GM19193 (cell line): Measurements from ENCODE around the gene AVEN.

Source experiments
- POLR2A ChIP-seq: IDR thresholded peaks from 4 replicates; pipeline ENCODE4 v1.6.1; 2011; ENCODE audit not compliant: insufficient read depth, insufficient read length; ENCODE audit errors: extremely low read depth

The AVEN gene

DNA sequence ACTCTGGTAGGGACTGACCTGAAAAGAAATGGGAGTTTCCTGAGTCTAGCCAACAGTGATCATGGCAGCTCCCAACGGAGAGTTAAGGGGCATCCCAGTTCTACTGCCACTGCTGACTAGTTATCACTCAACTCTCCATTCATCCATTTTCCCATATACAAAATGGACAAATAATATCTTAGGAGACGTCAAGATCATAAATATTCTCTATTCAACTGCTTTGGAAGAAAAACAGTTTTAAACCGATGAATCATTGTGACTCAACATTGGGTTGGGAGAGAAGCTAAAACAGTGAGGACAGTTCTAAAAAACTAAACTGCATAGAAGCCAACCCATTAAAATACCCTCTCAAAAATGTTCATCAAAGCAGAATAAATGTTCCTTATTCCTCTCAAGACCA is 128.3 kb downstream of the AVEN start:
- TF ChIP-seq POLR2A = no peak

DNA sequence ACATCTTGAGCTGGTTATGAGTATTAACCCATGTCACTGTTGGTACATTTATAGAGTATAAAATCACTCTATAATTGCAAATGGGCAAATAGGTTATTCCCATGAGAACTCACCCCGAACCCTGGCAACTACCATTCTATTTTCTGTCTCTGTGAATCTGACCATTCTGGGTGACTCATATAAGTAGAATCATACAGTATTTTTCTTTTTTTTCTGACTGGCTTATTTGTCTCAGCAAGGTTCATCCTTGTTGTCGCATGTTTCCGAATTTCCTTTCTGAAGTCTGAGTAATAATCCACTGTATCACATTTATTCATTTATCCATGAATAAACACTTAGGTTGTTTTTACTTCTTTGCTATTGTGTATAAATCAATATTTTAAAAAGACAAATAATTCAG is 130.6 kb downstream of the AVEN start:
- no peak for TF ChIP-seq POLR2A

DNA sequence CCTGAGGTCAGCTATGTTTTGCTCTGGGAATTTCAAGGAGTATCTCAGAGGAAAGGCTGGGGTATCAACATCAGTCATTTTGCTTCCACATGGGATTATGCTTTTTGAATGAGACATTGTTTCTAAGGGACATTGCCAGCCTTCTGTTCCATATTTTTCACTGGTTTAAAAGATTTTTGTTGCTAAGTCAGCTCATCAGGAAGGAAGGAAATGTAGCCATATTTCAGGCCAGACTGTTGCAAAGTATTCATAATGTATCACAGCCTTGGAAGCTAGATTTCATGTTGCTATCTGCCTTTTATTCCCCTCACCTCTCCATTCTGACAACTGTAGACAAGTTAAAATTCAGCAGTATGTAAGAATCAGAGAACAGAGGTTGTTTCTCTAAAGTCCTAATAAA is 131.7 kb downstream of the AVEN start:
- no peak for TF ChIP-seq POLR2A

DNA sequence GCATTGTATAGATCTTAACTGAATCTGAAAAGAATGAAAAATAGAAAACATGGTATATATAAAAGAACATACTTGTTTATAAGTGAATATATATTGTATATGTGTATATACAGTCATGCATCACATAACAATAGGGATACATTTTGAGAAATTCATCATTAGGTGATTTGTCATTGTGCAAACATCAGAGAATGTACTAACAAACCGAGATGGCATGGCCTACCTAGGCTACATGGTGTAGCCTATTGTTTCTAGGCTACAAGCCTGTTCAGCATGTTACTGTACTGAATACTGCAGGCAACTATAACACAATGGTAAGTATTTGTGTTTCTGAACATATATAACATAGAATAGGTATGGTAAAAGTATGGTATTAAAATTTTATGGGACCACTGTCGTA is 135.3 kb downstream of the AVEN start:
- TF ChIP-seq POLR2A = no peak

DNA sequence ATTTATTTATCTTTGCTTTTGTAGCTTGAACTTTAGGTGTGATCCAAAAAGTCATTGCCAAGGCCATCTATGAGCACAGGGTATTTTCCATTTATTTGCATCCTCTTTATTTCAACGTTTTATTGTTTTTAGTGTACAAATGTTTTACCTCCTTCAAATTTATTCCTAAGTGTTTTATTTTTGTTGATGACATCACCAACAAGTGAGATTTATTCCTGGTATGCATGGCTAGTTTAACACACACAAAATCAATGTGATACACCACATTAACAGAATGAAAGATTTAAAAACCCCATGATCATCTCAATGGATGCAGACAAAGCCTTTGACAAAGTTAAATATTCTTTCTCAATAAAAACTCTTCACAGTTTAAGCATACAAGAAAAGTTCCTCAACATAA is 137.0 kb downstream of the AVEN start:
- no peak for TF ChIP-seq POLR2A

DNA sequence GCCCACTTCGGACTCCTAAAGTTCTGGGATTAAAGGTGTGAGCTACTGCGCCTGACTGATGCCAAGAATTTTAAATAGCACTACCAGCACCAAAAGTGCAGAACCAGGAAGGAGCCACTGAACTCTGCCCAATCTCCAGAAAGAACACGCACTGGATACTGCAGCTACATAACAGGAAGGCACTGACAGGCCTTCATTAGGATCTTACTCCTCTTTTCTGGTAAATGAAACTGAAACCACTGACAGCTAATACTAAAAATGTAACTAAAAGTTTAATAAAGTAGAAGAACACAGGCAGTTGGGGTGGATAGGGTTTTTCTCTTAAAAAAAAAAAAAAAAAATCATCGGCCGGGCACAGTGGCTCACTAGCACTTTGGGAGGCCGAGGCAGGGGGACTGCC is 144.8 kb downstream of the AVEN start:
- no peak for TF ChIP-seq POLR2A

DNA sequence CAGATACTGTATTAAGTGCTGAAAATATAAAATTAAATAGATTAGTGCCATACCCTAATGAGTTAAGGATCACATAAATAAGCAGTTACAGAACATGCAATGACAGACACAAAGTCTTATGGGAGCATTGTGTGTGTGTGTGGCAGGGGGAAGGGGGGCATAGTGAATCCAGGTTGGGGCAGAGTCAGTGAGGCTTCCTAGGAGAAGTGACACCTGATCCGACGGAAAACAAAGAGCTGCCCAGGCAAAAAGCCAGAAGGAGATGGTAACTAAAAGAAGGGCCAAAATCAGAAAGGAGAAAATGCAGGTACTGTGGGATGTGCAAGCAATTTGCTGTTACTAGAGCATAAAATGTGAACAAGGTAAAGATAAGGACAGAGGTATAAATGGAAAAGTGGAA is 150.8 kb downstream of the AVEN start:
- TF ChIP-seq POLR2A = no peak

DNA sequence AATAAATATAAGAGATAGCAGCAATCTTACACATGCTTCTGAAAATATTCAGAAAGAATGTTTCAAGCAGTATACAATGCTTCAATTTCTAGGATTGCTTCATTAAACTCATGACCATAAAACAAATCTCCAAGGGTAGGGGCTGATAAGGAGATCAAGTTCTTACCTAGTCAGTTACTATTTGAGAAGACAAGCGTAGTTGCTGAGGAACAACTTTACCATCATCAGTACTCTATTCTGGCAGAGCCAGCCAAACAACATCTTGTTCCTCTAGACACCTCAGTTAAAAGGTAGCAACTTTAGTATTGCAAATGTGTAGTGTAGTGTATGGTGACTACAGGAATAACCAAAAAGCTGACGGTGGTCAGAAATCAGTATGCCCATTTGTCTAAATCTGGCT is 156.1 kb downstream of the AVEN start:
- TF ChIP-seq POLR2A = no peak

DNA sequence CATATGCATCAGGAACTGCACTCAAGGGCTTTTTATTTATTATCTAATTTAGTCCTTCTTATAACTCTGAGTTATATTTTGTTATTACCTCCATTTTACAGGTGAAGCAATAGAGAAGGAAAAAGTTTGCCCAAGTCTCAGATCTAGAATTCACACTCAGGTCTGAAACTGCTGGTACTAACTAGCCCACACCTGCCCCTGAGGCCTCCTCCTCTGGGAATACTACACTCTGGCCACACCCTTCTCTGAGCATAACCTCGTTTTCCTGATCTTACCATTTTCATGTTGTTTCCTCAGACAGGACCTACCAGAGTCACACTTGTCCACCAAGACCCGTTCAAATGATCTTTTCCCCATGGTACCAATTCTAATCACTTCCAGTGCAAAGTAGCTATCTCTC is 164.8 kb downstream of the AVEN start:
- no peak for TF ChIP-seq POLR2A

DNA sequence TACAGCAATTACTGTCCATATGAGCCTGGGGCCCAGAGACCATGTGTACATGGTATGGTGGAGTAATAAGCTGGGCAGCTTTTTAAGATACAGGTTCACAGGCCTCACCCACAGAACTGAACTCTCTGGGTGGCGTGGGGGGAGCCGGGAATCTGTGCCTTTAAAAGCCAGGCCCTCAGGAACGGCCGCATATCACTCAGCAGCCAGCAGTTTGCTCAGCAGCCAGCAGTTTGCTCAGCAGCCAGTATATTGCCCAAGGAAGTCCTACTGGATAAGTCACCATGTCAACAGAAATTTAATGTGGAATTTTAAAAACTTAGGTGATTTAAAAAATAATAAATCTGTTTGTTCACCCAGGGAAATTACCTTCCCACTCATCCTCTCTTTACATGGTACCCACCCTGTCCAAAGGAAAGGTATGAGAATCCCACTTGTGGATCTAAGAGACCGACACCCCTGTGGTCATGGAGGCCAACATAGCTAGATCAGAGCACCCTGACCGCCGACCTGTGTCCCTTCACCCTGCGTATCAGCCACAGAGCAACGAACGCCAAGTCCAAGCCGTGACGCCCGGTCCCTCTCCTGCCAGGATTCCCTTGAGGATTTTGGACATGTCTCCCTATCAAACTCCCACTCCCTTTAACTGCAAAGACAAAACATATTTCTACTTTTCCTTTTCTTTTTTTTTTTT is 166.4 kb downstream of the AVEN start:
- no peak for TF ChIP-seq POLR2A

DNA sequence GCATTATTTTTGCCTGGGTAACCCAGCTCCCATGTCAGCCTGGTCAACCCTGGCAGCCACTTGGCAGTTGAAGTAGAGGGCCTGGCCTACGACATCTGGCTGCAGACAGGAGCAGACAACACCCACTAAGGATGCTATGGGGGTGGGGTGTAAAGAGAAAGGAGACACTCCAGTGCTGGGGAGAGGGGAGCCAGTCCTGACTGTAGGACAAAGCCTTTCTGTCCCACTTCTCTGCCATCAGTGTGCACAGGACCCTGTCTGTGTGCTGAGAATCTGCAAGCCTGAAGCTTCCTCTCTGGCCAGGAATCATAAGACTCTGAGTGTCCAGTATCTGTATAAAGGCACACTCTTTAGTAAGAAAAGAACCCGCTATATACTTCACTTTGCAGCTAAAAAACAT is 167.0 kb downstream of the AVEN start:
- no peak for TF ChIP-seq POLR2A

DNA sequence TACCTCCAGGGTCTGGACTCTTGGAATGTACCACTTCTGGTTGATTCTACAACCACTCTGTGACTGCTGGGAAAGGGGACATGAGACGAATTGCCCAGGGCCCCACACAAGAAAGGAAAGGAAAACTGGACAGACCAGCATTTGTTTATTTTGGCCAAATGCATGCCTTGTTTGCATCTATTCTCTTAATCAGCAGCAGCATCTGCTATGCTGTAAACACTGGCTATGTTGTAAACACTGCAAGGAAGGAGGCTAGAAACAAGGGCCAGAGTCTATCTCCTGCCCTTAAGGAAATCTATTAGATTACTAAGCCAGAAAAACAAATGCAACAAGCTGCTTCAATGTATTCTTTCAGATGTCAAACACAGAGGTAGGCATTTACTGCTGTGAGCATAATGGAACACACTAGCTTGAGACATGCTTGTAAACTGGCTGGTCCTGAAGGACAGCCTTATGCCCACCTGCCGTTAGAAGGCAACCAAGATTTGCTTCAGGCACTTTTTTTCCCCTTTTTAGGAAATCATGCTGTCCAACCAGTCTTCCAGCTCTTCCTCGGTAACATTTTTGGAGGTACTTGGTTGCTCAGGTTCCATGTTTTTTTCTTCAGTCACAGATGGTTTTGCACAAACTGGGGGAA is 172.8 kb downstream of the AVEN start:
- TF ChIP-seq POLR2A = no peak

DNA sequence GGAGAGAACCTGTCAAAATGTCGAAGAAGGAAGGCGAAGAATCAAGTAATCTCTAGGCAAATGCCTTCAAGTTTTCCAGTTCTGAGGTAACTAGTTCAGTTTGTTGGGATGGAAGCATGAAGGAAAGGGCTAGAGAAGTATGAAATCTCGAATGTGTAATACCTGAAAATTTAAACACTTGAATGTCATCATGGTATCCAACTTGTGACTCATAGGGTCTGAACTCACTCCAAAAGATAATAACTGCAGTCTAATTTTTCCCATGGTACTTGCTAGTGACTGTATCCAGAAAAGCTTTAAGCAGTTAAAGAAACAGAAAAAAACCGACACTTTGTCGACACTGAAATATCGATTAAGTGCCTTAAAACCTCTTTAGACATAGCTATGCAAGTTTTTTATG is 173.6 kb downstream of the AVEN start:
- no peak for TF ChIP-seq POLR2A

DNA sequence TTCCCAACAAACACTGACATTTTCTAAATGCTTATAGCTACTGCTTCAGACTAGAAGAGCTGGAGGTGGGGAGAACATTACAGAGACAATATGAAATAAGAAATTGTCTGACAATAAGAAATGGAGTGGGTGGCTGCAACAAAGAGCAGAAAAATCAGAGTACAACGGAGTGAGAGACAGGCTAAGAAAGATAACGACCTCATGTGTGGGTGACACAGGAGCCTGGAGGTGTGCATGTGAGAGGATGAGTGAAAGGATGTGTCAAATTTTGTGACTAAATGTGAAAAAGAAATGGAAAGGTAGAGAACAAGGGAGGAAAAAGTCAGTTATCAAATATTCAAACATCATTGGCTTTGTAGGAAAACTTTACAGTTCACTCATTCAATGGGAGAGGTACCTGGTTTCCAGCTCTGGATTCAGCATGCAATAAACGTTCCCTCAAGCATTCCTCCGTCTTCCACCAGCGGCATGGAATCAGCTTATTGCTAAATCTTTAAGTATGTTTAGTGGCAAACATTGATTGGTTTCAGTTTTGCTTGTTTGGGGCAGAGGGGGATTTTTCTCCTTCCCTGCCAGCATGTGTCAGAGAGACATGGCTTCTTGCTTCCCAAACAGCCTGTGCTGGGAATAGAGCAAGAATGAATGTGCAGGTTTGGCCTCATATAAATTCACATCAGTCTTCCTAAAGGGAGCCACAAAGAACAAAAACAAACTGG is 174.5 kb downstream of the AVEN start:
- no peak for TF ChIP-seq POLR2A

DNA sequence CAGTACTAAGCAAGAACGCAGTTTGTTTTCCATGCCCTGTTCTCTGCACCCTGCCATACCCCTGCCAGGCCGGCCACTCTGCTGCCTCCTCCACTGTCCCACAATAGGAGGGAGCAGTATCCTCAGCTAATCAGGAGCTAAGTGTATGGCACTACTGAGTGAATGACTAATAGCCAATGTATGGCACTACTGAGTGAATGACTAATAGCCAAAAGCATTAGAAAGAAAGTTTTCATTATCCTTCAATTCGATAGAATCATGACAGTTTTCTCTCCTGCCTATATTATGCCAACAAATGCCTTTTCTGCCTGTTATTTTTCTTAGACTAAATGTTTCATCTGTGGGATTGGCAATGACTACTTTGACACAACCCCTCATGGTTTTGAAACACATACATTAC is 178.2 kb downstream of the AVEN start:
- TF ChIP-seq POLR2A = no peak

DNA sequence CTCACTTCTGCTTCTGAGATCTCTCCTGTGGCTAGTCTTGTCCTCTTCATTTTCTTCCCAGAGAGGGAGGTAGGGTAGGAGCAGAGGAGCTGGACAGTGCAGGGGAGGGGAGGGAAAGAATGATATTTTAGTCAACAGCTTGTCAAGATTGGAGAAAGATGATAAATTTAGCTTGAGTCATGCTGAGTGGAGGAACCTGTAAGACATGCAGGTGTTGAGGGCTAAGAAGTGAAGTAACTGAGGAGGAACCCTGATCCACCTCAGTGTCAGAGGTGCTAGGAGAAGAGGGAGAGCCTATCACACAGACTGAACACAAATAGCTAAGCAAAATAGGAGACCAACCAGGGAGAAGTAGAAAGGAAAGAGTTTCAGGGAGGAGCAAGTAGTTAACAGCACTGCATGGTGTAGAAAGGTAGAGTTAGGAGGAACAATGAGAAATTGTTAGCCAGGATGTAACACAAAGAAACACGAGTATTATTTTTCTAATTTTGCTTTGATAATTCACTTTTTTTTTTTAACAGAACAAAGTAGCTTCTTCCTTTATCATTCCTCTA is 178.9 kb downstream of the AVEN start:
- no peak for TF ChIP-seq POLR2A
